Raji (cell line): ENCODE measurements around the gene SLC22A5.

ENCODE experiments used
- POLR2A ChIP-seq: IDR thresholded peaks from 2 replicates; pipeline ENCODE4 v1.6.1; 2011; ENCODE audit warnings: low read depth, low read length, control low read depth; ENCODE audit not compliant: insufficient read depth

Gene SLC22A5

DNA sequence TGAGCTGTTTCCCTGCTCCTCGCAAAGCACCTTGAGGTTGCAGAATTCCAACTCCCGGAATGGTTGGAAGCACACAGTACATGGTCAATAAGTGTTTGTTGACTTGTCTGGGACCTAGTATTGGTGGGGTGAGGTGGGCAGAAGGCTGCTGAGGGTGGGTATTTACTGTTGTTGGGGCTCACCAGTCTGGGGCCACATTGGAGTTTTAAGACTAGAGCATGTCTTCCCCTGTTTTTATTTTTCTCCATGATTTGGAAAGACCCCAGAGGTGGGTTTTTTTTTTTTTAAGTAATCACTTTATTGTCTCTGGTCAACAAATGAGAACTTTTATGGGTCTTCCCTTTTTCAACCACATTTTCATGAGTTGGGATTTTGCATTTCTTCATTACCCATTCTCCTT lies 65.9 kb downstream of the SLC22A5 start:
- no peak for TF ChIP-seq POLR2A

DNA sequence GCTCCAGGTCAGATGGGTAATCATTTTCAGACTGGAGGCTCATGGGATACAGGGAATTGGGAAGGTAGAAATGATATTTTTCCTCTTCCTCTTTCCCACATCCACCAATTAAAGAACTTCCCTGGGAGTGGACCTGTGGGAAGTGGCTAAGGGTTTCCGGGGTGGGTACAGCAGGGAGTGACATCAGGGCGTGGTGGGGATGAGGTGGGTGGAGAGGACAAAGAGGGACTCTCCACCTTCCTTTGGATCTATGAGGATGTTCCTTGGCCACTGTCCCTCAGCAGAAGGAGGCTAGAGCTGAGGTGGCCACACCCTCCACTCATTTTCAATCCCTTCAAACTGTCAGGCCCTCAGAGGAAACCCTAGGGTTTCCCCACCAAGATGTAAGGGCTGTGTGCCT lies 66.4 kb downstream of the SLC22A5 start:
- TF ChIP-seq POLR2A: no peak

DNA sequence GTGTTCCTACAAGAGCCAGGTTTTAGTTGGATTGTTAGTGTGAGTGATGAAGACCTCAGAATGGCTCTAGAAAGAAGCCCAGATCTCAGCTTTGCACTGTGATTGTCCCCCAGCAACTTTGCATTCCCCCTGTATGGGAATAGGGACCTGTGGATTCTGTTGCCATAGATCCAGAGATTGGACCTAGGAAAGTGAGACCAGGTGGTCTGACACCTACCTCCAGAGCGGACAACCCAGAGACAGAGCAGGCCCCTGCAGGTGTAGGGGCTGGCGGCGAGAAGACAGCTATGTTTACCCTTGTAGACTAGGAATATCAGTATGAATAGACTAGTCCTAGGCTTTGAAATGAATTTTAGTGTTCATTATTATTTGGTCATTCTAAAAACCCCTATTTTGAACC lies 67.4 kb downstream of the SLC22A5 start:
- no peak for TF ChIP-seq POLR2A

DNA sequence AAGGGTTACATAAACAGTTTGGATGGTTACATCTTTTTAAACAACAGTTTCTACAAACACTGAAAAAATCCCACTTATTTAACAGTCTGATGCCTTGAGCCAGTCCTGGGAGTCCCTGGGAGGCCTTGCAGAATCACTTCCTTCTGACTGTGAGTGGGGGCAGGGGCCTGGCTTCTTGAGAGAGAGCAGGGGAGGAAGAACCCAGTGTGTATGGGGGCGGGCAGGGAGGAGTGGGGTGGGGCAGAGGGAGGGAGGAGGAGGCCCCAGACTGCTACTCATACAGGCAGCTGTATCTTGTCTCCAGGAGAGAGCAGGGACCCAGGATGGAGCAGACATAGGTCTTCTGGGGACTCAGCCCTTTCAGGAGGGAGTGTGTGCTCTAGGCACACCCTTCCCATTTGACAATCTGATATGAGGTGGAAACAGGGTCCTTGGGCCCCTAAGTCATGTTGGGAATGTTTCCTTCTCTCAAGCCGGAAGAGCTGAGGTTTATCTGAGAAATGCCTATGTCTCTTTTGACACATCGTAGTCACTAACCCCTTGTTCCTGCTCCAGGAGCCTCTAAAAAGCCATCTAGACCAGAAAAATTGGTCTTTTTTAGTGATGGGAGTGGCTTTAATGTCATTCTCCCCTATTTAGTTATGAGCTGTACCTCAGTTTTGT lies 68.2 kb downstream of the SLC22A5 start:
- TF ChIP-seq POLR2A: 0 out of 2 replicates have a peak, but pooled peaks have one; percentile 25

DNA sequence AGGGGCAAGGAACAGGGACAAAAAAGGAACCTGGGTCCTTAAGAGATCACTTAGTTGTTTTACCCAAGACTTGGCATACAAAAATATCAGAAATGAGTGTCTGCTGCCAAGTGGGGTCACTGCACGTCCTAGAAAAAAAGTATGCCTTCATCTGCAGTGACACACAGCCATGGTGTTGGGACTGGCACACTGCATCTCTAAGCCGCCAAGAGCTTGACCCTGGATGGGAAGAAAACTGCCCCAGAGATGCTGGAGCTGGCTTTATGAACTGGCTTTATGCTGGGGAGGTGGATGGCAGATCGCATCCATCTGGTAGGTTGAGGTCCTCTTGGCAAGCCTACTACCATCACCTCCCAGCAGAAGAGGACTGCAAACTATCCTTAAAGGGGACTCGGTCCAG lies 69.4 kb downstream of the SLC22A5 start:
- no peak for TF ChIP-seq POLR2A

DNA sequence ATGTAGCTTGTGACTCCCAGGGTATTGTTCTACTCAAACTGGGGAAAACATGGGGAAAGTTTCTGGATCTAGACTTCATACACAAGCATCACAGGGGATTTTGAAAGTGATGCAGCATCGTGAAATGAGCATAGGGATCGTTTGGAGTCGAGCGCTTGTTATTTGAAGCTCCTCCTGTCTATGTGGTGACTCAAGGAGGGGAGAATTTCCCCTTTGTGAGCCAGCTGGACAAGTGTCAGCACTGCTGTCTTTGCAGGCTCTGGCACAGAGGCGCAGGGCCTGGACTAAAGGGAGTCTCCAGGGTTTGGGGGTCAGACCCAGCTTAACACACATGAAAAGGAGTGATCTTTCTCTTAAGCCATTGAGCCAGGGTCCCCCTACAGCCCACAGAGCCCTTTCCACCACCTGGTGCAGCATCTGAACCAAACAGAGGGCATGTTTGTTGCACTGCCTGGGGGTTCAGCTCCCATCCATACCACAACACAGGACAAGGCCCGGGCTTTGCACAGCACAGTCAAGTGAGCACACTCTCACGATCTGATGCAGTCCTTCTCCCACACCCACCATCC lies 70.1 kb downstream of the SLC22A5 start:
- no peak for TF ChIP-seq POLR2A

DNA sequence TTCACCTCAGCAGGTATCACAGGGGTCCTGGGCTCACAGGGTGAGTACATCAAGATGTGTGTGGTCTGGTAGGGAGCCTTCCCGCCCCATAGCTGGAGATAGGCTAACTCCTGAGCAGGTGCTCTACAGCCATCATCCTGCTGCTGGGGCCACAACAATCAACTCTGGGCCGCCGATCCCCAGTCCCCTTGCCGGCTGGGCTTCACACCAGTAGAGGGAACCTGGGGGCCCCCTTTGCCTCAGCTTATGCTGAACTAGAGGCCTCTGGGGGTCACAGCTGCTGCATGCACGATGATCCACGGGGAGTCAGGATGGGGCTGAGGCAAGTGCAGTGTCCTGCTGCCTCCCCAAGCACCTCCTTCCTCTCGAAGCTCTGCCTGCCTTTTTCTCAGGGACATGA lies 74.6 kb downstream of the SLC22A5 start:
- TF ChIP-seq POLR2A: no peak
